A204.1 (cell line): ENCODE results near the gene NOD1.
"Not testable (repeated sequence)": the region's sequence is repeated elsewhere in the genome, so short reads cannot be mapped to it uniquely, and the experiment has no call there.

Experiments
- FAIRE-seq: peaks from 2 replicates; lab custom pipeline; 2012; peaks lifted over from hg19 to GRCh38; lab: Jason Lieb, UNC

Gene NOD1

DNA sequence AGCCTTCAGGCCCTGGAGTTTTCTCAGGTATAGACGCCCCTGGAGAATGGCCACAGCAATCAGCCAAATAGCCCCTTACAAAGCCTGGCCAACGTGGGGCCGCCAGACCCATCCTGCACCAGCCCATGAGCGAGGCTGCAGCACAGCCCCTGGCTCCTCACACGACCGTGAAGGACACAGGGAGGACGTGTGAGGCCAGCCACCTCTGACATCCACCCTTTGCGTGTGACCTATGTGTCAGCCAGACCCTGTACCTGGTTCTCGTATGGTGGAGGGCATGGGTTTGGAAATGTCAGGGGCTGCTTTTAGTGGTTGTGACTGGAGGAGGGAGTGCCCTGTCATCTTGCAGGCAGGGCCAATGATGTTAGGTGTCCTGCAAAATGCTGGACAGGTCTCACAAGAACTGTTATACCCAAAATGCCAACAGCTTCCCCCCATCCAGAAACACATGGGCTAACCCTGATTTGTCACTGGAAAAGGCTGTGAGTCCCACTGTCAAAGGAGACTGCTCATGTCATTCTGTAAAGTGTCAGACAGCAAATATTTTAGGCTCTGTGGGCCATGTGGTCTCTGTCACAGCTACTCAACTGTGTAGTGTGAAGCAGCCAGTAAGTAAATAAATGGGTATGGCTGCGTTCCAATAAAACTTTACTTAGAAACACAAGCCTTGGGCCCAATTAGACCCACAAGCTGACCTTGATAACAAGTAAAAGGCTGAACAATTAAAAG lies 30.0 kb downstream of the NOD1 start:
- FAIRE-seq: no peak

DNA sequence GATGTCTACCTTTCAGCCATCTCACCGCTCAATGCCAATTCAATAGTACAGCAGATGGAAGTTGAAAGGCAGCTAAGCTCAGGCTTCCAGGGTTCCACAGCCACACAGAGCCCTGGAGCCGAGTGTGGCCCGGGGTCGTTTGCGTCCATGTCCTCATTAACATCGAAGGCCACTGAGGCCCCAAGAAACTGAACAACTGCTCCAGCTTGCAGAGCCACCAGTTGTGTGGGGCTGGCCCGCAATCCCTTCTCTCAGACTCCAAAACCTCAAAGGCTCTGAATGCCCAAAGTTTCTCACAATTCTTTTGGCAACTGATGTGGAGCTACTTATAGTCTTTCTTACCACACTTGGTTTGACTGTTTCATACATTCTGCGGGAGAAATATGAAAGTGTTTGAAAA lies 31.1 kb downstream of the NOD1 start:
- no peak for FAIRE-seq

DNA sequence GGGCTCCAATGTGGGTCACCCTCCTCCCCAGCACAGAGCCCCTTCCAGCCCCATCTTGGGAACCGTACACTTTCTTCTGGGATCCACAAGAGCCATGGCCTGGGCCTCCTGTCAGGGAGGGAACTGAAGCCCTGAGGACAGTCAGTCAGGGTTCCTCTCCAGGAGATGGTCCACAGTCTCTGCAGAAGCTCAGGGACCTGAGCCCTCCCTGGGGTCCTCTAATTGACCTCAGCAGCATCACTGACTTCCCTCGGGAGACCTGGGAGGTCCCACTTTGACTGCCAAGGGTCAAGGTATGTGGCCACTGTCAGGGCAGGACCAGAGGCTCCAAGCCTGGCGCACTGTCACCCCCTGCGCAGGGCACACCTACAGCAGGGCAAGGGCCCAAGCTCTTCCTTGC lies 32.3 kb downstream of the NOD1 start:
- FAIRE-seq: no peak

DNA sequence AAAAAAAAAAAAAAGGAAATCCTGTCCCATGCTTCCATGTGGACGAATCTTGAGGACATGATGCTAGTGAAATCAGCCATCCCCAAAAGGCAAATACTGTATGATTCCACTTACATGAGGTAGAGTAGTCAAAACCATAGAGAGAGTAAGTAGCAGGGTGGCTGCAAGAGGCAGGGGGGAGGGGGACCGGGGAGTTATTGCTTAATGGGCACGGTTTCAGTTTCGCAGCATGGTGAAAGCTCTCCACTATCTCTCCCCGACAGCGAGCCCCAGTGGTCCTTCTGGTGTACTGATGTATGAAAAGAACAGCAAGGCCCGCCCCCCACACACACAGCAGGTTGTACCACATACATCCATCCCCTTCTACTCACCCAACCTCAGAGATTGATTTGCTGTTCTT lies 32.8 kb downstream of the NOD1 start:
- no peak for FAIRE-seq

DNA sequence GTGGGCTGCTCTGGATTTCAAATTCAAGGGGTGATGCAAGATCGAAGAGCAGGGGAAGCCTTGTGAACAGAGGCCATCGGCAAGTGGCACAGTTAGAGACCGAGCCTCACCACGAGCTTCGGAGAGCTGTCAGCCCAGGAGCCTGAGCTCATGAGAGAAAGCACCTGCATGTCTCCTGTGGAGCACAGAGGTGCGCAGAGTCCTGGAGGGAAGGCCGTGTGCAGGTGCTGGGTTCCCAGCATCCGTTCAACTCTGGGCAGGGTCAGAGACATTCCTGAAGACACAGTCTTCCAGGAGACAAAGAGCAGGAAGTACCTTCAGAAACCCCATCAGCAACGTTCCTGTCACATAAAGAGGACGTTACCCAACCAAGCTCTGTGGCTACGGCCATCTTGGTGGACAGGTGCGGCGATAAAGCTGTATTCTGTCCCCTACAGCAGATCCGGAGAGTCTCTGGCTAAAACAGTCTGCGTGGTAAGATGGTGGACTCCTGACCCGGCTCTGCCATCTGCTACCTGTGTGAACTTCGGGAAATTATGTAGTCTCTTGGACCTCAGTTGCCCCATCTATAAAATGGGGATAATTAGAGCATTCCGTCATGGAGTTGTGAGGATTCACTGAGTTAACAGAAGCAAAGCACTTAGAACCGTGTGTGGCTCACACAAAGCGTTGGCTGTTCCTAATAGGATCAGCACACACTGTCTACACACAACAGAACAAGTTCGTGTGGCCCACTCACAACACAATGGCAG lies 40.6 kb downstream of the NOD1 start:
- no peak for FAIRE-seq

DNA sequence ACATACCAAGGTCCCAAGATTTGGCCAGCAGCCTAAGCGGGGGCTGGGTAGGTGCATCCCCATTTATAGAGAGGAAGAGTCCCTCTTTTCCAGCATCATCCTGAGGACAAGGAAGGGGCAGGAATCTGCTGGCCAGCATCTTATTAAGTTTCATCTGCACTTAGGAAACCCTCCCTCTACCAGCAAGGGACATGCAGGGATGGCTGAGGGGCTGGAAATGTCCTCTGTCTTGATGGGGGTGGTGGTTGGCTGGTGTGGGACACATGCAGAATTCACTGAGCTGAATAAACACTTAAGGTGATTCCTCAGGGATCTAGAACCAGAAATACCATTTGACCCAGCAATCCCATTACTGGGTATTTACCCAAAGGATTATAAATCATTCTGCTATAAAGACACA lies 42.1 kb downstream of the NOD1 start:
- FAIRE-seq: no peak

DNA sequence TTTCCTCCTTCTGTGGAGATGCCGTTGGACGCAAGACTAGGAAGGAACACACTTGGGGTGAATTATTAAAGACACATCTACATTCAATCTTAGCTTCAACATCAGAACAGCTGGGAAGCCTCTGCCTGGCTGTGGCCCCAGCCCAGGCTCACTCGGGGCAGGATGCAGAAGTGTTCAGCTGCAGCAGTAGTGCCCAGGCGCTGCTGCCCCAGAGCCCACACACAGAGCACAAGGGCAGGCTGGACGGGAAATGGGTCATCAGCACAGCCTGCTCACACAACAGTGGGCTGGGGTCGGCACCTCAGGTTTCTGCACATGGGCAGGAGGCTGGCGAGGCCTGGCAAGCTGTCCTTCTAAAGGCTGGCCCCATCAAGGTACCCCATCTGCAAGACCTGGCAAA lies 42.5 kb downstream of the NOD1 start:
- FAIRE-seq: no peak

DNA sequence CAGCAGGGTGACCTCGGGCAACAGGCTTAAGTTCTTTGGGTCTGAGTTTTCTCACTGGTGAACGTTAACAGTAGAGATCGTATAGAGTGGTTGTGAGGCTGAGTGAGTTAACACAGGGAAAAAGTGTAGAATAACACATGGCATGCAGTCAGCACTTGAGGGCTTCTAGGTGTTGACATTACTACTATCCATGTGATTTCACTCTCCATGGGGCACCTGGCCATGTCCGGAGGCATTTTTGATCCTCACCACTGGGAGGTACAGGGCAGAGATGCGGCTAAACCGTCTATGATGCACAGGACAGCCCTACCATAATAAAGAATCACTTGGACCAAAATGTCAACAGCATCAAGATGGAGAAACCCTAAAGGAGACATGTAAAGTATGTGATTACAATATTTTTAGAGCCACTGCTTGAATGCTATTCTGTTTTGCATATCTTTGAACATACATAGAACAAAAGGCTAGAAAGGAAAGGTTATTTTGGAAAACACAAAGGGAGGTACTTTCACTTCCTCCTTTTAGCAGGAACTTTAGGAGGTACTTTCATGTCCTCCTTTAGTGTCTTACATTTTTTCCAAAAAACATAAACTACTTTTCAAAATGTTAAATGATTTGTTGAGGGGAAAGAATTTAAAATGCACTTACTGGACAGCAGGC lies 44.3 kb downstream of the NOD1 start:
- FAIRE-seq: no peak

DNA sequence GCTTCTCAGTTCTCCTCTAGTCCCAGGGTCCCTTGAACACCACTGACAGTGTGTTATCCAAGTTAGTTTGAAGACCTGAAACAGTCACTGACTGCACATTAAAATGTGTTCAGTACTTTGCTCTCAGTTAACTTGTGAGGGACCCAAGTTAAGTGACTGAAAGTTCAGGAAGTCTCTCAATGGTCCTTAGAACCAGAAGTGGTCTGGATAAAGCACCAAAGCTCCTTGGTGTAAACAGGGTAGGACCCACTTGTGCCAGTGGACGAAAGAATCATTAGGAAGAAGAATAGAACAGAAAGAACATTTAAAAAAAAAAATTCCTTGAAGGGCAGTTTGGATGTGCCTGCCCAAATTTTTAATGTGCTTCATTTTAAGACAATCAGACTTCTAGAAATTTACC lies 45.1 kb downstream of the NOD1 start:
- no peak for FAIRE-seq

DNA sequence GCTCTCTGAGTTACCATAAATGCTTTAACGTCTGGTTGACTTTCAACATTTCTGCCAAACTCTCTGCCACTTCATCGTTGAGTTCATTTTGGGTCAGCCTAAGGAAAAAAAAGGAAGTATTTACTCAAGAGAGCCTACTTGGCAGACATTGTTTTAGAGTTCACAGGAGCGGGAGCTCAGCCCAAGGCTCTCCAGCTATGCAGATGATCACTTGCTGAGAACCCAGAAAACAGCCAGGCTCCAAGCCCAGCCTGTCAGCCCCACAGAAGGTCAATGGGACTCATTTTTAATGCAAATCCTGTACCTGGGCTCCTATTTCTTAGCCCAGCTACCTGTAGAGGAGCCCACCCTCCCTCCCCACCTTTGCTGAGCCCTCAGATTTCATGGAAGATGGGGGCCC lies 45.5 kb downstream of the NOD1 start:
- FAIRE-seq: no peak

DNA sequence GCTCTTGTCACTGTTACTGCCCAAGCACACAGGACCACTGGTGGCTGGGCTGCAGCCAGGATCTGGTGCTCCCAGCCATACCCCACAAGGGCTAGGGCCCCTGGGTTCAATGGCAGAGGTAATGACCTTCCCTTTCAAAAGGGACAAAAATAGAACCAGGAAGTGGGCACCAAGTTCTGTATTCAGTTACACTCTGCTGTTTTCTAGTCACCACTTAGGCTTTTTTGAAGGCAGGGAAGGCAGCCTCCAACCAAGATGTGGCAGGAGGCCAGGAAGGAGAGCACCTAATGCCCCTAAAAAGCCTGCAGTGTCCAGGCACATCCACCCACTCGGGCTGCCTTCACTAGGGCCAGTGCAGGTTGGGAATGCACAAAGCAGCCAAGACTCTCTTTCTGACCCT lies 47.8 kb downstream of the NOD1 start:
- FAIRE-seq: no peak

DNA sequence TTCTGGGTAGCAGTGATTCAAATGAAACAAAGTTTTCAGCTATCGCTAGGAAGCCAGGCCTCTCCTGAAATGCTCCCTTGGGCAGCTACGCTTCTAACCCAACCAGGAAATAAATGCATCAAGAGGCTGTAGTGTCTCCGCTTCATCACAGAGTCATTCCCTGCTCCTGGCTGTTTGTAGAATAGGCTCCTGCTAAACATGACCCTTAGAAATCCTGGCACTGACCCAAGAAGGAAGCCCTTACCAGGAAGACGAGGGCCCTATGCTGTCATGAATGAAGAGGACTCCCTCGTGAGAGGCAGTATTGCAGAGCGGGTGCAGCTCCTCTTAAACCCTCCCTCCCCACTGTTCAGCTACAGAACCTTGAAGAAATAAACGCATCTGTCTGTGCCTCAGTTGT lies 48.3 kb downstream of the NOD1 start:
- FAIRE-seq: no peak

DNA sequence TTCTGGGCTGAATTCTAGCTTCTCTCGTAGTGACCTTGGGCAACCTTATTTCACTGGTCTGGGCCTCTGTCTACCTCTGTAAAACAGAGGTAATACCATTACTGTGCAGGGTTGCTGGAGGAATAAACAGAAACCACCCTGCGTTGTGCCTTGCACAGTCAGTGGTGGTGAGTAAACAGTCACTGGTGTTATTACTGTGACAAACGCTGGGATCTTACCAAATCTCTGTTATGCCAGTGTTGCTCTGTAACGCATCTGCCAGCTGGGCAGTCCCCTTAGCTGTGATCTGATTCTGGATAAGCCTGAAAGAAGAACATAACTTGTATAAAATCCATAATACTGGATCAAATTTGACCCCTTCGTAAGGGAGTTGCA lies 49.4 kb downstream of the NOD1 start:
- FAIRE-seq: no peak

DNA sequence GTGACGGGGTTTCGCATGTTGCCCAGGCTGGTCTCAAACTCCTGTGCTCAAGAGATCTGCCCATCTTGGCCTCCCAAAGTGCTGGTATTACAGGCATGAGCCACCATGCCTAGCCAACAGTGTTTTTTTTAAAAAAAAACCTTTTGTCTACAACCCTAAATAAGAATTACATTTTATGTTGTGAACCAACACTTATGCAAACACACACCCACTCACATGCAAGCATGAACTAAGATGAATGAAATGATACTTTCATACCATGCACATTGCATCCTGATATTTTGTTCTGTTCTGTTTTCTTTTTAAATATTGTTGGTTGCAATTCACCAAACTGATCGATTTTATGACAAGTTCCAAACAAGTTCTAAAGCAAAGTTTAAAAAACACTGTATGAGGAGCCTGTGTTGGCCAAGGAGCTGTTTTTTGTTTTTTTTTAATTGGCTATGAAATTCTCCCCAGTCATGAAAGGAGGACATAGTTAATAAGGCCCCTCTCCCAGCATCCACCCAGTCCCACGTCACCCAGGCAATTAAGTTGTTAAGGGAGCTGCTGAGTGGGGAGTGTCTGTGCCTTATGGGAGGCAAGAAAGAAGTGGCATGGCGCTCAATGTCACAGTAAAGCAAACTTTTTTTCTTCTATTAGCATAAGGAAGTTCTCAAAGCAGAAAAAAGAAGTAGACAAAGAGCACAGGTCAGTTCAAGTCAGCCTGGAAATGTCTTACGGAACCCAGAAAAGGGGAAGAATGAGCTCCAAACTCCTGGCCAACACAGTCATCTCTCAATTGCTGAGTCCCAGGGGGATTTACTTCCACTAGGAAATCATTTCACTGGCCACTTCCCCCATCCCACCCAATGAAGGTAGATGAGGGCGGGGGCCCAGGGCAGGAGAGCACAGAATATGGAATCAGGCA lies 50.1 kb downstream of the NOD1 start:
- FAIRE-seq: no peak

DNA sequence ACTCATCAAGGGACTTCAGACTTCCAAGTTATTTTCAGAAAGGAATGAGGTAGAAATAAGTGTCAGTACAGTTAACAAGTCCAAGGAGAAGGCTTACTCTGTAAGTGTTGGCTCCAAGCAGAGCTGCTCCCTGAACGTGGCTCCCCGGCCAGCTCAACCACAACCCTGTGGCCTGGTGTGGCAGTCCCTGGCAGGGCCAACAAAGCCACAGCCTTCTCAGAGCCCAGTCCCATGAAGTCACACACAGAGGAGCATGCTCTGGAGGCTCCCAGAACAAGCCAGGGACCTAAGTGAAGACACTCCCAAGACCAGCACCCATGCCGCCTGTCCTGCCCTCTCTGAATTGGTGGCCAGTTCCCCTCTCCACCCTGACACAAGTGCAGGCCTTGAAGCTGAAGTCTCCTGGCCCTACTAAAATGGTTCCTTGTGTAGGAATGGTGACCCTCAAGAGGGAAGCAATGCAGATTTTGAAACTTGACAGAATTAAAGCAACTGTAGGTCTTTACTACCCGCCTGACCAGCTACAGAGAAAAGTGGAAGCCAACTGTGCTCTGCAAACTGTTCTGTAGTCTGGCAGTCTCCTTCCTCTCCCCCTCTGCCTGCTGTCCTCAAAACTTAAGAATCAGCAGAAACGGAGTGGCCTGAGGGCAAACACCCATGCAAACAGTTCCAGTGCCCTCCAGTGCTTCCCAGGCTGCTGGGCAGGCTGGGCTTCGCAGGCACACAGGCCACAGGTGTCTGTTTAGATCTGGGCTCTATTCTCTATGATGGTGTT lies 51.1 kb downstream of the NOD1 start:
- FAIRE-seq: no peak

DNA sequence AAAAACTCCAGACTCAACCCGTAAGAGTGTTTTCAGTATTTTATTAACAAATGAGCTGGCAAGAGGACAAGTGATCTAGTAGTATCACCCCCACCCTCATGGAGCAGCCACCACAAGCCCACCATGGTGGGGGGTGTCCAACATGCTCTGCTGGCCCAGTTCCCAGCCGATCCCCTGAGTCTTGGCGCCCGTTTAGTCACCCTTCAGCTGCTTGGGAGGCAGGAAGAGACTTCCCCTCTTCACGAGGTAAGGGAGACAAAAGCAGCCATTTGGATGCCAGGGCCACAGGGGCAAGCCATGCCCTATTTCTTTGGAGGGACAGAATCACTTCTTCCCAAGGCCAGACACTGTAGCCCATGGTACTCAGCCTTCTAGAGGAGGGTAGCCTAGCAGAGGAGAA lies 54.1 kb downstream of the NOD1 start:
- FAIRE-seq: no peak

DNA sequence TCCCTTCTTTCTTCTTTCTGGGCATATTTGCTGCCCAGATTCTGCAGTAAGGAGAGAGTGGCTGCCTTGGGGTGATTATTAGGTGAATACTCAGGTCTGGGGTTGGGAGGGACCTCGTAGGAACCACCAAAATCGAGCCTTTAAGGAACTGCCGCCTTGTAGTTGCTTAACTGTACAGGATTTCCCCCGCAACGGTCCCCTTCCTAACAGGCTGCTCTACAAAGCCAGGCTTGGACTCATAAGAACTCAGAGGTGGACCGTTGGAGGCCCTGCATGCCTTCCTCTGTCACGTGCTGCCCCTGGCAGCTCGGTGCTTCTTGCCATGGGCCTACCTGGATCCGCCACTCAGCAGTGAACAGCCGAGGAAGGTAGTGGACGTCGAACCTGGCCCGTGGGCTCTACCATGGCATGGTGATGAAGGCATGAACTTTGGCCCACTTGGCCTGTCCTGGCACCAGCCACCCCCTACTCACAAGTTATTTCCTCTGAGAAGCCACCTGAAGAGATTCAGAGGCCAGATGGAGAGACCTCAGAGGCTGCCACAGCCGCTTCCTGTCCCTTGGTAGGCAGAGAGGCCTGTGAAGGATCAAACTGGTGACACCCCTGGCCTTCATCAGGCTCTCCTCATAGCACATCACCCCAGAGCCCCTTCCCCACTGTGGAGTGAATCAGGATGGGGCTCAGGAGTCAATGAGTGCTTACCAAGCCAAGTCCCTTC lies 54.6 kb downstream of the NOD1 start:
- FAIRE-seq: no peak

DNA sequence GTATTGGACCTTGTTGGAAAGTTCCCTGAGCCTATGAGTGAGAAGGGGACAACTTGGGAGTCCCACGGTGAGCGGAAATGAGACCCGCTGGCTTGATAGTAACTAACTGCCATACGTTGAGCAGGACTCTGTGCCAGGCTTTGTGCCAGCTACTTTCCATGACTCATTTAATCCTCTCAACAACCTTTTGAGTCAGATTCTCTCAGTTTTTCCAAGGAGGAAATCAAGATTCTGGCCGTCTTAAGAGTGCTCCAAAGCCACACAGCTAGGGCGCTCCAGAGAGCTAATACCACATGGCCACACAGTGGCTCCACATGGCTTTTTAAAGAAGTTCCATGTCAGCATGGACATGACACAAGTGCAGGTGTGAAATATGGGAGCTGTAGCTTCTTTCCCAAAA lies 55.7 kb downstream of the NOD1 start:
- no peak for FAIRE-seq

DNA sequence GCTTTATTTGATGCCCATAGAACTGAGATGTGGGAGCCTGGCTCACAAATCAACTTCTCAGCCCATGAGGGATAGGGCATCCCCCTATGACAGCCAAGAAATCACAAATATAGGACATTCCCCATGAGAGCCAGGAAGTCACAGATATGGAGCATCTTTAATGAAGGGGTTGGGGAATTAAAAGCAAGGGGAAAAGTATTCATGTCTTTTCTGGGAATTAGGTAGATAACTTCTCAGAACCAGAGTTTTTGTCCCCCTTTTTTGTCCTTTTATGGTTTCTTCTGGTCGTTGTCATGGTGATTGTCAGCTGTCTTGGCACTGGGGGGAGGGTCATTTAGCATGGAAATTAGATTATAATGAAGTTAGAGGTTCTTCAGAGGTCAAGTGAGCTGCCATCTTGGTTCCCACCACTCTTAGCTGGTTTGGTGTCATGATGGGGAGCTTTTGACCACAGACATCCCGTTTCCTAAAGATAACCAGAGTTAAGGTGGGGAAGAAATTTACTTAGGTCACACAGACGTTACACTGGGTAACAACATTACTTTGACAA lies 56.9 kb downstream of the NOD1 start:
- no peak for FAIRE-seq

DNA sequence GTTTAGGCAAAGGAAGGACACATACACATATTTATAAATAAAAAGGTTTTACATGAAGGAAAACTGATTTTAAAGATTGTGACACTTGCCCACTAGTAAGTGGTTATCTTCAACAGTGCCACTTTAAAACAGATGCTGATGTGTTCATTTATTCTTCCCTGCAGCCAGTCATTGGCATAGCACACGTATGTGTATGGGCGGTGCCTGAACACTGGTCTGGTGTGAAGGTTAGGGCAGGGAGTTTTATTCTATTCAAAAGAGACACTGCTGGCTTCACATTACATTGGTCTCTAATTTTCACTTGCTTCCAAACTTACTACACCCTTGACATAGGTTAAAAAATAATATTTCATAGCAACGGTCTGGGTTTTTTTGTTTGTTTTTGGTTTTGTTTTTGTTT lies 57.9 kb downstream of the NOD1 start:
- FAIRE-seq: no peak

DNA sequence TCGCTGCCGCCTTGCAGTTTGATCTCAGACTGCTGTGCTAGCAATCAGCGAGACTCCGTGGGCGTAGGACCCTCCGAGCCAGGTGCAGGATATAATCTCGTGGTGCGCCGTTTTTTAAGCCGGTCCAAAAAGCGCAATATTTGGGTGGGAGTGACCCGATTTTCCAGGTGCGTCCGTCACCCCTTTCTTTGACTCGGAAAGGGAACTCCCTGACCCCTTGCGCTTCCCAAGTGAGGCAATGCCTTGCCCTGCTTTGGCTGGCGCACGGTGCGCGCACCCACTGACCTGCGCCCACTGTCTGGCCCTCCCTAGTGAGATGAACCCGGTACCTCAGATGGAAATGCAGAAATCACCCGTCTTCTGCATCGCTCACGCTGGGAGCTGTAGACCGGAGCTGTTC lies 58.5 kb downstream of the NOD1 start:
- not testable (repeated sequence) for FAIRE-seq
